Ishikawa (cell line): ENCODE results near the gene SH3RF3.

Source experiments
- CEBPB ChIP-seq: IDR thresholded peaks from 2 replicates; pipeline ENCODE4 v1.6.1; 2012
- CREB1 ChIP-seq: IDR thresholded peaks from 2 replicates; pipeline ENCODE4 v1.6.1; 2012; ENCODE audit warnings: low read depth
- EGR1 ChIP-seq: IDR thresholded peaks from 2 replicates; pipeline ENCODE4 v1.6.1; 2012
- EP300 ChIP-seq: IDR thresholded peaks from 2 replicates; pipeline ENCODE4 v1.6.1; 2012; ENCODE audit warnings: borderline replicate concordance
- FOXM1 ChIP-seq: IDR thresholded peaks from 2 replicates; pipeline ENCODE4 v1.6.1; 2012; ENCODE audit warnings: low read depth, borderline replicate concordance
- NFIC ChIP-seq: IDR thresholded peaks from 2 replicates; pipeline ENCODE4 v1.6.1; 2012
- RAD21 ChIP-seq: IDR thresholded peaks from 2 replicates; pipeline ENCODE4 v1.6.1; 2012; ENCODE audit warnings: low read depth
- REST ChIP-seq: IDR thresholded peaks from 2 replicates; pipeline ENCODE4 v1.6.1; 2012; ENCODE audit warnings: low read depth, mild to moderate bottlenecking
- TAF1 ChIP-seq: IDR thresholded peaks from 2 replicates; pipeline ENCODE4 v1.6.1; 2012; ENCODE audit warnings: low read depth, mild to moderate bottlenecking
- TCF12 ChIP-seq: IDR thresholded peaks from 2 replicates; pipeline ENCODE4 v1.6.1; 2012; ENCODE audit warnings: low read depth
- TEAD4 ChIP-seq: IDR thresholded peaks from 2 replicates; pipeline ENCODE4 v1.6.1; 2012
- YY1 ChIP-seq: IDR thresholded peaks from 2 replicates; pipeline ENCODE4 v1.6.1; 2012; ENCODE audit warnings: low read depth
- ZBTB7A ChIP-seq: IDR thresholded peaks from 2 replicates; pipeline ENCODE4 v1.6.1; 2012; ENCODE audit warnings: low read depth
- TF ChIP-seq, protein P1 (sequence below): IDR thresholded peaks from 2 replicates; pipeline ENCODE4 v1.6.1; 2012
- TF ChIP-seq, protein P2 (sequence below): IDR thresholded peaks from 2 replicates; pipeline ENCODE4 v1.6.1; 2012

The SH3RF3 gene

GRCh38 chr2:109436610-109437225 is 307.7 kb downstream of the SH3RF3 start:
- TF ChIP-seq REST (no peak), TAF1 (no peak), NFIC (no peak), TCF12 (no peak), EGR1 (no peak), CREB1 (no peak)

GRCh38 chr2:109437325-109438090 is 308.5 kb downstream of the SH3RF3 start:
- TF ChIP-seq EP300, result no peak

DNA sequence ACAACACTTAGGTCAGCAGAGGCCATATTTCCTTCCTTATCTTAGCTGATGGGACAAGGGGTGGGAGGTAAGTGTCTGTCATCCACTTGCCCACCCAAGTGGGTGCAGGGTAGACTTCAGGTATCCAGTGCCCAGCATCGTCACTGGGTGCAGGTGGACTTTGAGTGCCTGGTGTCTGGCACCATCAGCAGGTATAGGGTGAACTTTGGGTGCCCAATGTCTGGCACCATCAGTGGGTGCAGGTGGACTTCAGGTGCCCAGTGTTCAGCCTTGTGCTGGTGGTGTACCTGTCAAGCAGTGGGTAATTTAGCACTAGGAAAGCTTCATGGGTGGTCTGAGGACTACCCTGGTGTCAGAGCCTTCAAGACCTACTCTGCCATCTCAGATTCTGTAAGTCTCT is 309.1 kb downstream of the SH3RF3 start:
- TF ChIP-seq TCF12 (no peak), EGR1 (no peak), ZBTB7A (no peak), NFIC (no peak), EP300 (no peak), CEBPB (no peak), YY1 (no peak), RAD21 (no peak), TEAD4 (no peak), TAF1 (no peak), REST (no peak), FOXM1 (no peak), CREB1 (no peak)
- TF ChIP-seq, protein P1, sequence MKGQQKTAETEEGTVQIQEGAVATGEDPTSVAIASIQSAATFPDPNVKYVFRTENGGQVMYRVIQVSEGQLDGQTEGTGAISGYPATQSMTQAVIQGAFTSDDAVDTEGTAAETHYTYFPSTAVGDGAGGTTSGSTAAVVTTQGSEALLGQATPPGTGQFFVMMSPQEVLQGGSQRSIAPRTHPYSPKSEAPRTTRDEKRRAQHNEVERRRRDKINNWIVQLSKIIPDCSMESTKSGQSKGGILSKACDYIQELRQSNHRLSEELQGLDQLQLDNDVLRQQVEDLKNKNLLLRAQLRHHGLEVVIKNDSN, result no peak
- TF ChIP-seq, protein P2, sequence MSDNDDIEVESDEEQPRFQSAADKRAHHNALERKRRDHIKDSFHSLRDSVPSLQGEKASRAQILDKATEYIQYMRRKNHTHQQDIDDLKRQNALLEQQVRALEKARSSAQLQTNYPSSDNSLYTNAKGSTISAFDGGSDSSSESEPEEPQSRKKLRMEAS, result no peak

DNA sequence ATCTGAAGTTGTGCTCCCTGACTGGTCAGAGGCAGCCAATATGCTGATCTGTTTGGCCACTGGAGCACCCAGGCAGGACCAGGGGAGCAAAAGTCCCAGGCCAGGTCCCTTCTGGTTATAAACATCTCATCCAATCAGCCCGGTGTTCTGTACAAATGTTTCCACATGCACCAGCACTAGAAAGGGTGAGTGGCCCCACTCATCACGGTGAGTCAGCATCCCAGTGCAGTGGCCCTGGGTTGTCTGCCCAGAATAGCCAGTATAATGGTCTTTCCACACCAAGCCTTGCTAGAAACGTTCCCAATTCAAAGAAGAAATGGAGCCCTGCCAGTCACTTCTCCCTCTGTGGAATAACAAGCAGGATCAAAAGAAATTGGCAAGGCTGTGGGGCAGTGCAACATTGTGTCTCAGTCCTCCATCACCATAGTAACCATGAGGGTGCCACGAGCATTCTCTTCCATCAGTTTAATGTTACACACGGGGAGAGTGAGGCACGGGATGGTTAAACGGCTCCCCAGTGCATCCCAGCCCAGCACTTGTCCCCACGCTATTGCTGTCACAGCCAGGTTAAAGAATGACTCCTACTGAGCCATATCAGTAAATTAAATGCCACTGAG is 309.9 kb downstream of the SH3RF3 start:
- TF ChIP-seq TEAD4, result no peak

- TF ChIP-seq YY1 (no peak), RAD21 (no peak), CREB1 (no peak), TCF12 (no peak), TEAD4 (no peak), CEBPB (no peak), NFIC (no peak), EGR1 (no peak), REST (no peak), ZBTB7A (no peak), FOXM1 (no peak), TAF1 (no peak), EP300 (no peak)
- TF ChIP-seq, protein P2, result no peak
- TF ChIP-seq, protein P1, result no peak
Measured at GRCh38 chr2:109439390-109439786, 310.4 kb downstream of the SH3RF3 start.
